HG03432 (cell line): ENCODE results near the gene AOPEP.

Experiments used
- ATAC-seq: cut with Tn5 transposase; IDR thresholded peaks from one replicate; pipeline ENCODE4 v1.9.1; 2021; ENCODE audit warnings: mild to moderate bottlenecking, moderate library complexity; ENCODE audit not compliant: unreplicated experiment

AOPEP gene

GRCh38 chr9:95103871-95104580 is 377.5 kb downstream of the AOPEP start:
- no peak for ATAC-seq

DNA sequence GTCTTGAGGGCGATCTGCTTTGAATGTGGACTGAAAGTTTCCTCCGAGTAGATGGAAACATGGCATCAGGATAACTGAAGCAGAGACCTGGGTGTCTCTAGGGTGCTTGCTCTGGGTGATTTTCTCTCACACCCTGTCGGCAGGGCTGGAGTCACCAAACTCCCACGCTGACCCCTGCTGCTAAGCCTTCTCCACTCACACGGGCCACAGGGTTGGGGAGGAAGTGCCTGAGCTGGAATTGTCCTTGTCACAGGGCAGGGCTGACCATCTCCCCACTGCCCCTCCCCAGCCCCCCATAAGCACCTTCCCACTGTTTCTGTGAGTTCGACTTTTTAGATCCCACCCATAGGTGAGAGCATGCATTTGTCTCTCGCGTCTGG is 378.1 kb downstream of the AOPEP start:
- ATAC-seq, result no peak

GRCh38 chr9:95104980-95105379 is 378.5 kb downstream of the AOPEP start:
- no peak for ATAC-seq

GRCh38 chr9:95105519-95106287 is 379.2 kb downstream of the AOPEP start:
- ATAC-seq, result no peak

DNA sequence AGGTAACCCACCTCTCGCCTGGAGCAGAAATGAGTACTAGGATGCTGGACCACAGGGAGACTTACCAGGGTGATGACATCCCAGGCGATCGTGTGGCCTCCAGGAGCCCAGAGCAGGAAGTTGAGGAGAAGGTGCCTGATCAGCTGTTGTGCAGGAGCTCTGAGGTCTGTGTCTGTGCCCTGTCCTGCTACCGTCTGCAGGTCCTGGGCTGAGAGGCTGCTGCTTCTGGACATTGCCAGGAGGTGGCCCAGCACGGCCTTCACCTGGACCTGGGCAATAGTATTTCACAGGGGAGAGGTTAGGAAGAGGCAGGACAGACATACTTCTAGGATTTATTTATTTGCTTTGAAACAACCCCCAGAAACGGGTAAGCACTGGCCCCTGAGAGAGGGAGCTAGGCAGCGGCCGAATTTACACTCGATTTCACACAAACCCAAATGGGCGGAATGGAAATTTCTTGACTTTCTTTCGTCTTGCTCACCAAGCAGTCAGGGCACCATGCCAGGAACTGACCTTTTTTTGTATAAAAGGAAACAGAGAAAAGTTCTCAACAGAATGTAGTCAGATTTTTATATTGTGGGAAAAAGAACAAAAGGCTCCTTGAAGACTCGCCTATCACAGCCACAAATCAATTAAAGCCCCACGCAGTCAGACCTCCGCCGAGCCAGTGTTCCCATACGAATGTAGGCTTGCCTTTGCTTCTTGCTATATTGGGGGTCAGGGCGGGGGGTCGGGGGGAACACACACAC is 380.7 kb downstream of the AOPEP start:
- ATAC-seq, result no peak

DNA sequence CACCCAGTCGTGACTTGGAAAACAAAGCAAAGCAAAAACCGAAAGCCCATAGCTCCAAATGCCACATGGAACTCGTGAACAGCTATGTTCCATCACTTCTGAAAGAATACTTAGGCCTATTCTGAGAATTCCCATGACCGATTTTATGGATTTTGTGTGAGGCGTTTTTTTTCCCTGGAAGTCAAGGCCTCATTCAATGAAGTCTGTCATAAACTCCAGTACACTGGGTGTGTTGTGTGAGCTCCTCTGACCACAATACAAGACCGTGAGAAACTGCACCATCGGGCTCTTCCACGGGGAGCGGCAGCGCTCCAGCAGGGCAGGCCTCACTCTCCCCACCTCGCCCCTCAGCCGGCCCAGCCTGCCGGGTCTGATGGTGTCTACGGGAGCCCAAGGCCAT is 381.5 kb downstream of the AOPEP start:
- ATAC-seq, result no peak

GRCh38 chr9:95108777-95109176 is 382.3 kb downstream of the AOPEP start:
- ATAC-seq, result no peak

DNA sequence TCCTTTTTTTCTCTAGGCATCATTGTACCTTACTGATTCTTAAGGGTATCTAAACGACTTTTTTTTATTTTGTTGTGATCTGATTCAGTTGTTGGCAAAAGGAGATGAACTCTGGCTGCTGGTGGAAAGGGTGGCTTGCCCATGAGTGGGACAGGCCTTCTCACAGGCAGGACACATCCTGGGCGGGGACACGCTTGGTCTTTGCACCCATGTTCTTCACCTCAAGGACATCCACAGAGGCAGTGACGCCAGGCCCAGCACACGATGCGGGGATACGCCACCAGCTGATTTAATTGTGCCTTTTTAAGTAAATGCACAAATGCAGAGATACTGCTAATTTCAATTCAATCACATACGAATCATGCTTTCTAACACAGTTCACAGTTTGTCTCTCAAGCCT is 383.0 kb downstream of the AOPEP start:
- no peak for ATAC-seq

GRCh38 chr9:95110921-95111525 is 384.5 kb downstream of the AOPEP start:
- no peak for ATAC-seq

GRCh38 chr9:95111716-95112115 is 385.2 kb downstream of the AOPEP start:
- no peak for ATAC-seq

DNA sequence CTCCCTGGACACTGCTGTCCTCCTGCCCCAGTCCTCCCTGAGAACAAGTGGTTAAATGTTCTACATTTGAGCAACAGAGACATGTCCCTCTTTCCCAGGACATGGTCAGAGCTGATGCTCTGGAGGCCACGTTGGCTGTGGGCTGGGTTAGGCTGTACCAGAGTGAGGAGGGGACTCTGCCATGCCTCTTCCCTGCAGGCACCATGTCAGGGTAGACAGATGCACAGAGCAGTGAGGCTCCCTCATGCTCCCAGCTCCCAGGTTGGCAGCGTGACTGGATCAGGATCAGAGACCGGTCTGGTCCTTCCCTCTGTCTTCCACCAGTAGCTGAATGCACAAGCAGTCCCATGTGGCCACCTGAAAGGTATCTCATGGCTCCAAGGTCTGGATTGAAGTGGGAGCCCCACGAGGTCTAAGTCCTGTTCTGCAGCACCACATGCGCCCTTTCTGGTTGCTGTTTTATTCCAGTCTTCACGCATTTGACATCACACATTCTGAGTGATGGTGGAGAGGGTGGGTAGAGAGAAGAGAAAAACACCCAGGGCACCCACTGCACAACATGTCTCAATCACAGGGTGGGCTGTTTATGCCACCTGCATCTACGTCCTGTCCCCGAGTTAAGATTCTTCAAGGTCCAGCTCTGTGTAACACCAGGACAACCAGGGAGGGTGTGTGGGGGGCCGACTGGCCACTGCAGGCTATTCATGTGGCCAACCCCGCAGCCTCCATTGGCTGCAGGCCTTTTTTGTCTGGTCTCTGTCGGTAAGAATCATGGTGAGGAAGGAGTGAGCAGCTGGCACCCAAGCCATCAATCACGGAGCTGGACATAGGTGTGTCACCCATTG is 386.2 kb downstream of the AOPEP start:
- ATAC-seq, result no peak

- no peak for ATAC-seq
Measured at GRCh38 chr9:95115104-95115503, 388.6 kb downstream of the AOPEP start.

GRCh38 chr9:95116002-95116807 is 389.7 kb downstream of the AOPEP start:
- ATAC-seq, result no peak

DNA sequence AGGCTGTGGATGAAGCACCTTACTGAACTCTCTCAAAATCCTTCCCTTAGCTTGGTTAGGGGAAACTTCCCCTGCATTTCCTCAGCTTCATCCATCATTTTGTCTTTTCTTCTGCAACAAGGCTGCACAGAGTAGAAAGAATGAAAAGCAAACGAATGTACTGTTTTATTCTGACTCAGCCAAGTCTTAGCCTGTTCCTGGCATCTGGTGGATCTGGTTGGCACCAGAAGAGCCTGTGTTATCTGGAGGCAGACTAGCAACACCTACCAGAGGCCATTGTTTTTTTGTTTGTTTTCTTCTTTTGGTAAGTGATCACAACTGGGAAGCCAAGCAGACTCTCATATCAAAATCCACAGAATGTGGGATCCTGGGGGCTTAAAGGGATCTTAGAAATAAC is 390.3 kb downstream of the AOPEP start:
- ATAC-seq, result no peak

GRCh38 chr9:95118596-95118995 is 392.1 kb downstream of the AOPEP start:
- no peak for ATAC-seq

DNA sequence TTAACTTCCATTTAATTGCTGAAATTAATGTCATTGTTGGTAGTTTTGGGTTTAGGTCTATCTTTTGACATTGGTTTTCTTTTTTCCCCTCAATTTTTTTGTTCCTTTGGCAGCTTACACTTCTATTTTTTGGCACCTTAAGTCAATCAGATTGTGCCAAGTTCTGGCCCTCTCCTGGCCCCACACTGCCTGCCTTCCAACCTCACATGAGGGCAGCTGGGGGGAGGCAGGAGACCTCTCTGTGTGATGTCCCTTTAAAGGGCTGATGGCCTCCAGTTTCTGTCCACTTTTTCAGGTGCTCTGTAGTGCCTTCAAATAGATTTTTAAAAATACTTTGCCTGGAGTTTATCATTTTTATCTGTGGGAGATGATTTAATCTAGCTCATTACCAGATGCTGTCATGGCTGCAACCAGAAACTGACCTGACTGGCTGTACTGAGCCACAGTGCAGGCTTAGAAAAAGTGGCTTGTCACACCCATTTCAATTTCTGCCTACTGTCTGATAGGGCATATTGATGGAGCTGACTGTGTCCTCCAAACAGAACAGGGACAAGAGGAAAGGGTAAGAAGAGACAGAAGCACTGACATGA is 394.4 kb downstream of the AOPEP start:
- no peak for ATAC-seq

DNA sequence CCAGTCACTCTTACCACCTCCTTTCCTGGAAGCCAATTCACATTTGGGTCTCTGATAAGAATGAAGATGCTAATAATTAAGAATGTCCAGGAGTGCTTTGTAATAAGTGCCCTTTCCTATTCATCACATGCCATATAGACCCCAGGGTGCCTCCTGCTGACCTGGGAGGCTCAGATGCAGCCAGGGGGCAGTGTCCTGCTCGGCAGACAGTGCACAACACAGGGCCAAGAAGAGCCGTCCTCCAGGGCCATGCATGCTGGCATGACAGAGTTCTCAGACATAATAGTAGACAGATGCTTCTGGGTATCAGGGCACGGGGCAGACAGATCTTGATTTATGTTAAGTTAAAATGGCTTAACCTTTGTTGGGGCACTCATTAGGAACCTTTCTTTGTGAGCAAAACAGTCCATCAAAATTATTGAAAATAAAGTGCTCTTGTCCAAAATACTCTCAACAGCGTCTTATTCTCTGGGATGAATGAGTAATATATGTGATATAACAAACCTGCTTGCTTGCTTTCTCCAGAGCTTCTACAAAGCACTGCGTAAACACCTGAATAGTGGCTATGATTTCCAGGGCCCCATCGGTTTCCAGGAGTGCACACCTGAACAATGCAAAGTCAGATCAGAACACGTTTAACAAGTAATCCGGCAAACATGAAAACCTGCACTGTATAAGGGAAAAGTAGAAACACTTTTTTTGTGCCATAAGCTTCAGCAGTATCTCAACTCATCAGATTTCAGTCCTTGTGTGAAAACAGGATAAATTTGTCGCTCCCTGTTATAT is 398.3 kb downstream of the AOPEP start:
- no peak for ATAC-seq

DNA sequence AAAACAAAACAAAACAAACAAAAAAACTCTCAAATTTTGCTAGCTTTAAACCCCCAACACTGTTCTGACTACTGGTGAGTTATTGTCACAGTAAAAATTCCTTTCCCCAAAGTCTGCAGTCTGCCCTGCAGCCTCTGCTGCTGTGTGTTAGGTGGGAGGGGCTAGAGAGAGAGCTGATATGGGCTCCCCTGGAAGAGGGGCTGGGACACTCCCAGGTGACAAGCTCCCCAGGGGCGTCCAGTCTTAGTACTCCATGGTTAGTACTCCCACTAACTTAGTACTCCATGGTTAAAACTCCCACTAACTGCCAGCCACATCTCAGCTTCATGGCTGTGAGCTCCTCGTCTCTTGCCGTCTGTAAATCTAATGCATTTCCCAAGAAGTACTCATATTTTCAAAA is 399.2 kb downstream of the AOPEP start:
- no peak for ATAC-seq

- no peak for ATAC-seq
Measured at GRCh38 chr9:95126739-95127138, 400.2 kb downstream of the AOPEP start.
